Thyroid gland (tissue), 4 donors: ENCODE data around the gene DNMT1.

Source experiments
- CTCF ChIP-seq, 6 experiments: fragments of 200-600 bp in 3 of 6; fragments of 450-650 bp in 3 of 6; sonication (generic) in 3 of 6; IDR thresholded peaks; one replicate each; pipeline ENCODE4 v1.5.1; 2016 to 2019; ENCODE audit warnings: antibody characterized with exemption in 6 of 6, mild to moderate bottlenecking in 2 of 6, inconsistent platforms in 1 of 6, moderate library complexity in 1 of 6
- POLR2A ChIP-seq, 2 donors: fragments of 450-650 bp; IDR thresholded peaks; one replicate each; pipeline ENCODE4 v1.6.1; 2017; ENCODE audit warnings: antibody characterized with exemption in 2 of 2, mild to moderate bottlenecking in 2 of 2, moderate library complexity in 1 of 2

- TF ChIP-seq CTCF (IDR thresholded peaks at IDR 0.05): no peak
- no peak for TF ChIP-seq POLR2A (IDR thresholded peaks at IDR 0.05)
Measured at GRCh38 chr19:10182847-10183246, 11.9 kb downstream of the DNMT1 start.
